Coronary artery (tissue), 2 donors: Measurements from ENCODE around the gene LITAF.

Experiments
- DNase-seq: peaks from one replicate; pipeline ENCODE4 v3.0.0-alpha.2; 2017; ENCODE audit warnings: low spot score
- H3K27ac ChIP-seq, 2 donors: fragments of 200-600 bp; sonication (generic); one replicate each; pipeline ENCODE4 v1.5.1; 2016 to 2019
- H3K4me3 ChIP-seq: fragments of 200-600 bp; sonication (generic); 2 replicates; pipeline ENCODE4 v1.5.1; 2016; ENCODE audit warnings: mild to moderate bottlenecking, moderate library complexity
- CTCF ChIP-seq: fragments of 200-600 bp; sonication (generic); IDR thresholded peaks from one replicate; pipeline ENCODE4 v1.5.1; 2019; ENCODE audit warnings: antibody characterized with exemption

LITAF gene

GRCh38 chr16:11632455-11632939 is 45.8 kb upstream of the LITAF start:
- Histone ChIP-seq H3K4me3 (peak overlapping the region; percentile 43), H3K27ac (peak overlapping the region; percentile 76 to 92)
- peak; percentile 87 for DNase-seq
- no peak for TF ChIP-seq CTCF

GRCh38 chr16:11631214-11631613 is 44.5 kb upstream of the LITAF start:
- no peak overlapping the region for H3K27ac ChIP-seq
- no peak overlapping the region for H3K4me3 ChIP-seq
- no peak for DNase-seq

GRCh38 chr16:11630768-11631056 is 44.0 kb upstream of the LITAF start:
- no peak overlapping the region for H3K27ac ChIP-seq
- no peak for DNase-seq
- H3K4me3 ChIP-seq: no peak overlapping the region
- TF ChIP-seq CTCF: no peak

More at GRCh38 chr16:11631214-11631613, 44.5 kb upstream of the LITAF start:
- TF ChIP-seq CTCF: no peak

- DNase-seq: no peak
- no peak overlapping the region for H3K4me3 ChIP-seq
- no peak overlapping the region for H3K27ac ChIP-seq
- no peak for TF ChIP-seq CTCF
Measured at GRCh38 chr16:11630046-11630767, 43.5 kb upstream of the LITAF start.

- H3K27ac ChIP-seq: peak overlapping the region in 1 of 2 donors; percentile 42
- DNase-seq: no peak
- no peak for TF ChIP-seq CTCF
- H3K4me3 ChIP-seq: no peak overlapping the region
Measured at GRCh38 chr16:11629071-11630030, 42.6 kb upstream of the LITAF start.

- no peak for DNase-seq
- H3K27ac ChIP-seq: peak overlapping the region in 1 of 2 donors; percentile 62
- no peak for TF ChIP-seq CTCF
- no peak overlapping the region for H3K4me3 ChIP-seq
Measured at GRCh38 chr16:11627822-11628457, 41.2 kb upstream of the LITAF start.
